GM21390 (cell line): ENCODE data around the gene RIMBP3B.
"Not testable (repeated sequence)": the region's sequence is repeated elsewhere in the genome, so short reads cannot be mapped to it uniquely, and the experiment has no call there.

Experiments
- ATAC-seq: cut with Tn5 transposase; IDR thresholded peaks from one replicate; pipeline ENCODE4 v1.9.1; 2021; ENCODE audit not compliant: unreplicated experiment

Gene RIMBP3B

GRCh38 chr22:21417853-21418252 is 34.3 kb downstream of the RIMBP3B start:
- peak; percentile 32 for ATAC-seq

GRCh38 chr22:21418974-21419638 is 35.6 kb downstream of the RIMBP3B start:
- ATAC-seq: not testable (repeated sequence)

GRCh38 chr22:21420180-21420763 is 36.7 kb downstream of the RIMBP3B start:
- ATAC-seq: not testable (repeated sequence)

DNA sequence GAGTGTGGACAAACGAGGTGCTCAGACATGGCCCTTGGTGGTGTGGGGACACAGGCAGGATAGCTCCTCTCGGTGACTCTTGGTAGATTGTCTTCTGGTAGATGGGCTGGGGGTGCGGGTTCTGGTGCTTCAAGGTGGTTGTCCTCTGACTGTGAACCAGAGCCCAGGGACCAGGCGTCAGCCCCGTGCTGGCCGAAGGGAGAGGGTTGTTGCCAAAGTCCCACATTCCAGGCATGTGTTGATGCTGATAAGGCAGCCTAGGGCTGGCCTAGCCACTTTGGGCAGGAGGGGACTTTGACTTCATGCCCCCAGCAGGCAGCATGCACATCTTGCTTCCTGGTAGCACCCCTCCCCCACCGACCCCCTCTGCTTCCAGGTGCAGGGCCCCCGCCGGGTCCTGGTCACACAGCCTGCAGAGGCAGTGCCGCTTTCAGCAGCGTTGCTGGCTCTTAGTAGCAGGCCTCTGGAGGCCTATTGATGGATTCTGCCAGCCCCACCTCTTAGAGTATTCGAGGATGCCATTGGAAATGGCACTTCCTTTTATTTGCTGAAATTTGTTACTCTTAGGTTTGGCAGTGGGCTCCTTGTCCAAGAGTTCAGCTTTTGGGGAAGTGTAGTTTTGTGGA is 40.6 kb downstream of the RIMBP3B start:
- not testable (repeated sequence) for ATAC-seq

- ATAC-seq: not testable (repeated sequence)
Observed at GRCh38 chr22:21434378-21435233, 51.1 kb downstream of the RIMBP3B start.

- ATAC-seq: not testable (repeated sequence)
Observed at GRCh38 chr22:21435998-21436810, 52.7 kb downstream of the RIMBP3B start.

DNA sequence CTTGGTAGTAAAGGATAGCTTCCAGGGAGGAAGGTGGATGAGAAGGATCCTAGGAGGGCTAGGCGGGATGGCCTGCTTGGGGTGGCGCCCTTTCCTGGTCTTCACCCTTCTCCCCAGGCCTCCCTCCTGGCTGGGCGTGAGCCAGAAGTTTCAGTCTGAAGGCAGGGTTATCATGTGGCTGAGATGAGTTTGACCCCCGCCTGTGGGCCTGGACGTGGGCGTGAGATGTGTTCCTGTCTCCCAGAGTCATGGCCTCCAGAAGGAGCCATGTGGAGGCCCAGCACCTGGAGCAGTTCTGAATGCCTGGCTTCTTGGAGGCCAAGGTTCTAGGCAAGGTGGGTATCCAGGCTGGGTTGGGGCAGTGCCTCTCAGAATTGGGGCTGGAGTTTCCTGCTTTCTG is 54.5 kb downstream of the RIMBP3B start:
- not testable (repeated sequence) for ATAC-seq
